HG02763 (cell line): ENCODE results near the gene ST6GAL1.
A peak's percentile ranks its signal among the peaks of the same experiment; 100 is the strongest.
"Not testable (repeated sequence)": the region's sequence is repeated elsewhere in the genome, so short reads cannot be mapped to it uniquely, and the experiment has no call there.

Source experiments
- ATAC-seq: cut with Tn5 transposase; IDR thresholded peaks from one replicate; pipeline ENCODE4 v1.9.1; 2021; ENCODE audit warnings: mild to moderate bottlenecking, moderate library complexity; ENCODE audit not compliant: unreplicated experiment

ST6GAL1 gene

GRCh38 chr3:186966406-186966805 lies 36.1 kb downstream of the ST6GAL1 start:
- ATAC-seq, result no peak

- ATAC-seq, result not testable (repeated sequence)
Observed at GRCh38 chr3:186967236-186967635, 36.9 kb downstream of the ST6GAL1 start.

DNA sequence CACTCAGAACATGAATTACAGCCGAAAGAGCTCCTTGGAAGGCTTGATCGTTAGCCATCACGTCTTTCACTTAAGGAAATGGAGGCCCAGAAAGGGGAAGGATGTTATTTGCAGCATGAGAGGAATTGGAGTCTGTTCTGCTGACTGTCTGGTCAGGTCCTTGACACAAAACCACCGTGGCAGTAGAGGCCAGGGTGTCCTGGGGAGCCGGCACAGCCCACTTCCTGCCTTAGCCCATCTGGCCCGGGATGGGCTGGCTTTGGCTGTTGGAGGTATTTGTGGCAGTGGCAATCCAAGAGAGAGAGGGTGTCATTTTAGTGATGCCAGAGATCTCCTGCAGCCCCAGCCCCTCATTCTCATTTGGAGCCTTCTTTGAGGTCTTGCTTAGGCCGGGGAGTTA lies 37.4 kb downstream of the ST6GAL1 start:
- ATAC-seq, result no peak

DNA sequence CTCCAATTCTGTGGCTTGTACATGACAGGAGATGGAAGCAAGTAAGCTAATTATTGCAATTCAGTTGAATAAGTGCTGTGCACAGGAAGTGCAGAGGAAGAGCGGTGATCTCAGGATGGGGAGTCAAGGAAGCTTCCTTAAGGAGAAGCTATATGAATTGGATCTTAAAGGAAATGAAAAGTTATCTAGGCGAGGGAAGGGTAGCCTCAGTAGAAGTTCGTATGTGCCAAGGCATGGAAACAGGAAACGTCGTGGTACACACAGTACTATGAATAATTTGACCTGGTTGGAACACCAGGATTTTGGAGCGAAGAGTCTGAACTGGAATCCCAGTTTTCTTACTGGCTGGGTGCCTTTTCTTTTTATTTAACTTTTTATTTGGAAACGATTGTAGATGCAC lies 39.3 kb downstream of the ST6GAL1 start:
- no peak for ATAC-seq

- not testable (repeated sequence) for ATAC-seq
Observed at GRCh38 chr3:186971106-186971505, 40.8 kb downstream of the ST6GAL1 start.

DNA sequence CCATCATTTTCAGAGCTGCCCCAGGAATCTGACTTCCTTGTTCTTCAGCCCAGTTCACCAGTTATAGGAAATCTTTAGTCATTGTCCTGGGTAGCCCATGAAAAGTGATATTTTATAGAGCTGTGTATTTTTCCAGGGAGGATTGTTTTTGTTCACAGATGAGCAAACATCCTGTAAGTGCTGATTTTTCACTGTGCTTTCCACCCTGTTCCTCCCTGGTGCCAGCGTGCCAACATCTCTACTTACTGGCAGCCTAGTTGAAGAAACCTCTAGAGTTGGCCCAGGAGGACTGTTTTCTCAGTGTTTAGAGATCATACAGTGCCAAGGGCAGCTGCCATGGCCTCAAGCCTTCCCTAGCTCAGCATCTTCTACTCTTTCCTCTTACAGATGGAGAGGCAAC lies 41.3 kb downstream of the ST6GAL1 start:
- no peak for ATAC-seq

DNA sequence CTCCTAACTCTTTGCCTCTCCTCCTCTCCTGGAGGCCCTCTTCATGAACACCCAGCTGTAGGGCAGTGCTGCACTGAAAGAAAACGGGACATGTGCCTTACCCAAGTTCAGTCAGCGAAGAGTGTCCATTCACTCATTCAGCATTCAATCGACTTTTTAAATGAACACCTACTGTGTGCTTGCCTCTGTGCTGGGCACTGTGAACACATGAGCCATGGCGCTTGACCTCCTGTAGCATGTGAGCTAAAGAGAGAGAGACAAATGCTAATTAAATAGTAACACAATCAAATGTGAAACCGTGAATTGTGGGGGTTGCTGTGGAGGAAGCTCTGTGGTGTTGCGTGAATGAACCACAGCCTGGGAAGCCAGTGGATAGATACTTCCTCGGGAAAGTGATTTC lies 43.4 kb downstream of the ST6GAL1 start:
- no peak for ATAC-seq

- no peak for ATAC-seq
Observed at GRCh38 chr3:186974824-186975313, 44.5 kb downstream of the ST6GAL1 start.

GRCh38 chr3:186975726-186976125 lies 45.4 kb downstream of the ST6GAL1 start:
- ATAC-seq, result no peak

GRCh38 chr3:186976837-186977750 lies 46.8 kb downstream of the ST6GAL1 start:
- no peak for ATAC-seq

DNA sequence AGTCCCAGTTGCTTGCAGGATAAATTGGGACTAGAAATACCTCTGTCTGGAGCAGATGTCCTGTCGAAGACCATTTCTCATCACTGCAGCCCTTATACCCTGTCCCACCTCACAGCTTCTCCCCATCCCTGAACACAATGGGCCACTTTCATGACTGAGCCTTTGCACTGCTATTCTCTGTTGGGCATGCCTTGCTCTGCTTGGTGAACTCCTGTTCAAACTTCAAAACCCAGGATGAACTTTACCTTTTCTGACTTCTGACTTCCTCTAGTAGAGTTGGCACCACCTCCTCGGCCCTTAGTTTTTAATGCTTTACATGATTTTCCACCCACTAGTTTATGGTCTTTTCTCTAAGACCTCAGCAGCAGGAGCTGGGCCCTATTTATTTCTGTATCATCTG lies 48.4 kb downstream of the ST6GAL1 start:
- no peak for ATAC-seq

DNA sequence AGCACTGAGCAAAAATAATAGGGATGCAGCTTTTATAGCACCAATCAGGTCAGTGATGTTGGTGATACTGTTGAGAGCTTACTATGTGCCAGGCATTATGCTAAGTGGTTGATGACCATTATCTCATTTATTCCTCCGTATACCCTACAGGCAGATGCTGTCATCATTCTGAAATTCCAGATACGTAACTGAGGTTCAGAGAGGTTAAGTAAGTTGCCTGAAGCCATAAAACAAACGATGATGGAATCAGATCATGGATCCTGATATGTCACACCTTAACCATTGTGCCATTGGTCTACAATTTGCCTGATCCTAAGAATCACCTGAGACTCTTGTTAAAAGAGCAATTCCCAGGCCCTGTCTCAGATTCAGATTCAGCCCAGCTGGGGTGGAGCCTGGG lies 49.5 kb downstream of the ST6GAL1 start:
- ATAC-seq, result no peak

DNA sequence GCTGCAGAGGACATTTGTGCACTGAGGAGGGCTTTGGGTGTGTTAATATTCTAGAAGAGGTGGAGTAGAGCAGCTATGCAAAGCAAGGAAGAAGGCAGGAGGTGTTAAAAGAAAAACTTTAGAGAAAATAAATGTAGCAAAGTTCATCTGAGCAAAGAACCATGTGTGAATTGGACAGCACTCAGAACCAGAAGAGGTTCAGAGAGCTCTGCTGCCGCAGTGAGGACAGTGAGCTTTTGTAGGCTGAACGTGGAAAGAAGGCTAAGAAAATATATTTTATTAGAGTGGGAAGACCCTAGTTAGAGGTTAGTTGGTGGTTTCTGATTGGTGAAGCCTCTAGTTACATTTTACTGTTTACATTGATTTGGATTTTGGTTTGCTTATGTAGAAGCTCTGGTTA lies 50.7 kb downstream of the ST6GAL1 start:
- no peak for ATAC-seq

DNA sequence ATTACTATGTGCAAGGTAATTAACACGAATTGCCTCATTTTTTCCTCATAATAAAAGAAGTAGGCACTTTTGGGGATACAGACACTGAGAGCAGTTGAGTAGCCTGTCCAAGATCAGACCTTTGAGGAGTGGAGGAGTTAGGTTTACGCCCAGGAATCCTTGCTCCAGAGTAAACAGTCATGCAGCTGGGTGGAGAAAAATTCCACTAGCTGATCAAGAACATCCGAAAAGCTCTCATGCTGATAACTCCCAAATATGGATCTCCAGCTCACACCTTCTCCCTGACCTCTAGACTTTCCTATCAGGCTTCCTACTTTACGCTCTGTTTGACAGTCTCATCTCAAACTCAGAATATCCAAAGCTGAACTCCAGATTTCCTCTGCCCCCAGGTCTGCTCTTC lies 53.3 kb downstream of the ST6GAL1 start:
- ATAC-seq, result no peak

DNA sequence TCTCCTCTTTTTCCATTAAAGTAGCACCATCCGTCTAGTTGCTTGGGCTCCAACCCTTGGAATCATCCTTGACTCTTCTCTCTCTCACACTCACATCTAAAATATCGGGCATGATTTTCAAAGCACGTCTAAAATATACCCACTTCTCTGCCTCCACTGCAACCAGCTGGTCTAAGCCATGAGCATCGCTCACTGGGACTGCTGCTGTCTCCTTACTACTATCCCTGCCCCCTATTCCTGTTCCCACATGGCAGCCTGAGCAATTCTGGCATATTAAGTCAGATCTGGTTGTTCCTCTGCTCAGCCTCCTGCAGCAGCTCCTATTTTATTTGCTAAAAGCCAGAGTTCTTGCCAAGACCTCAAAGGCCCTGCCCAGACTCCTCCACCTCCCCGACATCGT lies 53.7 kb downstream of the ST6GAL1 start:
- ATAC-seq, result no peak

DNA sequence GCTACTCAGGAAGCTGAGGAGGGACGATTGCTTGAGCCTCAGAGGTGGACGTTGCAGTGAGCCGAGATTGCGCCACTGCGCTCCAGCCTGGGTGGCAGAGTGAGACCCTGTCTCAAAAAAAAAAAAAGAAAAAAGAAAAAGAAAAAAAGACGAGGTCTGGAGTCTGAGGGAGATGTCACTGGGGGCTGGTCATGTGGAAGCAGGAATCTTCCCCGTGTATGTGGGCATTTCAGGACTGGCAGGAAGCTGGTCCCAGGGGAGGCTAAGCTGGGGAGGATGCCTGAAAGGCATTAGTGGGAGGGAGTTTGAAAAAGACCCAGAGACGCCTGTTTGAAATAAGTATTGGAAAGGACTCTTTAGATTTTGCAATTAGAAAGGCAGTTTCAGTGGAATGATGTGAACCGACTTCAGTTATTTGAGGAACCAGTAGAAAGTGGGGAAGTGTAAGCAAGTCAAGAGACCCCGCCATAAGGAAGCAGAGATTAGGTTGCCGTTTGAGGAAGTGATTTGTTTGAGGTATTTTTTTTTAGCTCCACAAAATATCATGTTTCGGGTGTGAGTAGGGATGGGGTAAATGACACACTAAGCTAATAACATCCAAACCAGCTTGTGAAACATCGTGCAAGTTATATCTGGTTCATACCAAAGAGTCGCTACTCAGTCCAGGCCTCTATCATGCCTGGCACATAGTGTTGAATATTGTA lies 55.5 kb downstream of the ST6GAL1 start:
- ATAC-seq, result peak; percentile 47

GRCh38 chr3:186986406-186986805 lies 56.1 kb downstream of the ST6GAL1 start:
- no peak for ATAC-seq

DNA sequence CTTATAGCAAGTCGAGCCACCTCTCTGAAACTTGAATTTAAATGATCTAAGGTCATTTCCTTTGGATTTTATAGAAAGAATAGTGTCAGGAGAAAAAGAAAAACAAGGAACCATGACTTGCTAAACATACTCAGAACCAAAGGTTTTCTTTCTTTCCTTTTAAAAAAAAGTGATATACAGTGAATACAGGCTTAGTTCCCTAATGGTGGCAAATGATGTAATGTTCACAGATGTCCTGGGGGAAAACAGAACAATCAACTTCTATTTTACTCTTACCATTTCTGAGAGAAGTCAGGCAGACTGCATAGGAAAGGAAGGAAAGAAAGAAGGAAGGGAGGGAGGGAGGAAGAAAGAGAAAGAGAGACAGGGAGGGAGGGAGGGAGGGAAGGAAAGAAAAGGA lies 56.5 kb downstream of the ST6GAL1 start:
- no peak for ATAC-seq

DNA sequence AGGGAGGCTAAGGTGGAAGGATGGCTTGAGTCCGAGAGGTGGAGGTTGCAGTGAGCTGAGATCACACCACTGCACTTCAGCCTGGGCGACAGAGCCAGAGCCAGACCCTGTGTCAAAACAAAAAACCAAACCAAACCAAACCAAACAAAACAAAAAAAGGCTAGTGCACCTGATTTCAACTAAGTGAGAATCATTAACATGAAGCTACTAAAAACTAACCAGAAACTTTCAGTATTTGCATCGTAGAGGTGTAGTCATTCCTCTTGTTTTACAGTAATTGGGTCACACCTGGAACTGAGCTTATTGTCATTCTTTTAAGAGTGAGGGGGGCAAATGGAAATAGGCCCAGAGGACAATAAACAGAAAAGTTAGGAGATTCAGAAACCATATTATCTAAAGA lies 58.5 kb downstream of the ST6GAL1 start:
- ATAC-seq, result peak; percentile 56

GRCh38 chr3:186989429-186989828 lies 59.1 kb downstream of the ST6GAL1 start:
- no peak for ATAC-seq

GRCh38 chr3:186990277-186990676 lies 60.0 kb downstream of the ST6GAL1 start:
- no peak for ATAC-seq

GRCh38 chr3:186990878-186991308 lies 60.6 kb downstream of the ST6GAL1 start:
- ATAC-seq, result no peak
